ENCODE results near the gene AMPH.
"Not testable (repeated sequence)": the region's sequence is repeated elsewhere in the genome, so short reads cannot be mapped to it uniquely, and the experiment has no call there.

DNA sequence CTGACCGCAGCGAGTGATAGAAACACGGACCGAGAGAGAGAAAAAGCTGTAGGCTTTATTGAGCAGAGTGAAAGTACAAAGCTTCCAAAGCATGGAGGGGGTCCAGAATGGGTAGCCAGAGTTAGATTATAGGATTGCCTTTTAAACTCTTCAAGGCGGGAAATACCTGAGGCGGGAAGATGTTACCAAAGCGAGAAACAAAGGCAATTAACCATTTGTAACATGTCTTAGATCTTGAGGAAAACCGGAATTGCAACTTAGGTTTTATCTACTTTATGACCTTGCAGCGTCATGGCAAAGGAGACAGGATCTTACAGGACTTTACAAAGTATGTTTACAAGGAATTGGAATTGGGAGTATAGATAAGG lies 295.0 kb downstream of the AMPH start:
- TF ChIP-seq CTCF (conservative IDR thresholded peaks at IDR 0.05 in 1 of 2, IDR thresholded peaks at IDR 0.05 in 1 of 2; ENCODE audit: low read depth in 1 of 2, low read length in 2 of 2); EZH2 (IDR thresholded peaks at IDR 0.05; ENCODE audit: low read length, missing control alignments): not testable (repeated sequence)
